COLO829 (cell line): ENCODE results near the gene ZNF414.

ENCODE experiments used
- DNase-seq: peaks from one replicate; pipeline ENCODE4 v3.0.0; 2012; ENCODE audit warnings: low spot score

The ZNF414 gene

GRCh38 chr19:8490395-8490760 is 23.6 kb downstream of the ZNF414 start:
- no peak for DNase-seq

DNA sequence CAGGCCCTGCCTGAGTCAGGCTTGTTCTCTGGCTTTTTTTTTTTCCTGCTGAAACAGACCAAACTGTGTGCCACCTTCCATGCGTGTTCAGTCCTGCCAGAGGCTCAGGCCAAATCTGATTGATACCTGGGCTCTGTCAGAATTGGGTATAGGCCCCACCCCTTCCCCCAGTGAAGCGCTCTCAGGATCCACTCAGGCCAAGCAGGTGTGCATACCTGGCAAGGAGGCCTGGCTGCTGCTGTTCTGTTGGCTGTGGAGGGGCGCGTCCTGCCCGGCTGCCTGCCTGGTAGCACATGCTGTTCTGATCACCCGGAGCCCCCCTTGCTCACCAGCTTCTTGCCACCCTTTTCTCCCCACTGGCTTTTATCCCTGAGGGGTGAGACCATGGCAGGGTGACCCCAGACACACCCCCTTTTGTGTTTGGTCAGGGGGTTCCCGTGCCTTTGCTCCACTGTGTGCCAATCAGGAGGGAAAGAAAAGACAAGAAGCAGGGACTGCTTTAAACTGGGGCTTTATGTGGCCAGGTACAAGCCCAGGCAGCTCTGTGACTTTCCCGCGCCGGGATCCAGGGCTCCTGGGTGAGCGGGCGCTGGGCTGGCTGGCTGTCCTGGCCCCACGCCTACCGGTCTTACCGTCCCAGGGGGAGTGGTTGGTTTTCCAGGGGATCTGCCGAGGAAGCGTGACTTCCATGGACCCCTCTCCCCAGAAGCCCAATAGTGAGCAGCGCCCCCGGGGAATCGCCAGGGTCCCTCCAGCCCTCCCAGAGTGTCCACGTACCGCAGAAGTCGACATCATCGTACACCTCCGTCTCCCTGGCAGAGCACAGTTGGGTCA is 24.2 kb downstream of the ZNF414 start:
- DNase-seq, result no peak

- DNase-seq, result no peak
Observed at GRCh38 chr19:8488365-8488764, 25.6 kb downstream of the ZNF414 start.

DNA sequence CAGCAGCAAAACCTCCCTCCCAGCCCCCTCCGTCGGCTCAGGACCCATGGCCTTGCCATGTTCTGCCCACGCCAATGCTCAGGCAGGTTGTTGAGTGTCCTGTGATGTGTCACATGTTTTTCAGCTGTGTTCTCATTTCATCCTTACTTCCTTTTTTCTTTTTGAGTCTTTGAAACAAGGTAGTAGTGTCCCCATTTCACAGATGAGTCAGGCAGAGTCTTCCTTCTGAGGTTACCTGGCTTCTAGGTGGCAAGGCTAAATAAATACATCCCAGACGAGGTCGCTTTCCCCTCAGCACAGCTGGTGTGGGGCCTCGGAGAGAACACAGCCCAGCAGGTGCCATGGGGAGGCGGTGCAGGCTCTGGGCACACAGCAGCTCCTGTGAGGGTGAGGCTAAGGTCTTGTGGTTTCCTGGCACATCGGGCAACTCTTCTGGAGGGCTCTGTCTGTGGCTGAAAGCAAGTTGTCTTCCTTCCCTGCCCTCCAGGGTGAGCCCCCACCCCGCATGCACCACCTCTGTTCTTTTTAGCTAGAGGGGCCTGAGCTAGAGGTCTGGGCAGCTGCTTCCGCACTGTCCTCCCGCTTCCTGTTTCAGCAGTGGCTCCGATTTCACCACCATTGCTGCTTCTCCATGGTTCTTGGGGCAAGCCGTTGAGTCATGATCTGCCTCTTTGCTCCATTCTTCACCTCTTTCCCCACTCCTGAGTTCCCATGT is 26.7 kb downstream of the ZNF414 start:
- DNase-seq, result no peak

GRCh38 chr19:8486661-8487136 is 27.3 kb downstream of the ZNF414 start:
- no peak for DNase-seq

DNA sequence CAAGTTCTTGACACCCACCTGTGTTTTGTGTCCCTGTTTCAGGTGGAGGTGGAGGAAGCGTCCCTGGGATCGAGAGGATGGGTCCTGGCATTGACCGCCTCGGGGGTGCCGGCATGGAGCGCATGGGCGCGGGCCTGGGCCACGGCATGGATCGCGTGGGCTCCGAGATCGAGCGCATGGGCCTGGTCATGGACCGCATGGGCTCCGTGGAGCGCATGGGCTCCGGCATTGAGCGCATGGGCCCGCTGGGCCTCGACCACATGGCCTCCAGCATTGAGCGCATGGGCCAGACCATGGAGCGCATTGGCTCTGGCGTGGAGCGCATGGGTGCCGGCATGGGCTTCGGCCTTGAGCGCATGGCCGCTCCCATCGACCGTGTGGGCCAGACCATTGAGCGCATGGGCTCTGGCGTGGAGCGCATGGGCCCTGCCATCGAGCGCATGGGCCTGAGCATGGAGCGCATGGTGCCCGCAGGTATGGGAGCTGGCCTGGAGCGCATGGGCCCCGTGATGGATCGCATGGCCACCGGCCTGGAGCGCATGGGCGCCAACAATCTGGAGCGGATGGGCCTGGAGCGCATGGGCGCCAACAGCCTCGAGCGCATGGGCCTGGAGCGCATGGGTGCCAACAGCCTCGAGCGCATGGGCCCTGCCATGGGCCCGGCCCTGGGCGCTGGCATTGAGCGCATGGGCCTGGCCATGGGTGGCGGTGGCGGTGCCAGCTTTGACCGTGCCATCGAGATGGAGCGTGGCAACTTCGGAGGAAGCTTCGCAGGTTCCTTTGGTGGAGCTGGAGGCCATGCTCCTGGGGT is 28.2 kb downstream of the ZNF414 start:
- DNase-seq, result no peak

- DNase-seq, result no peak
Observed at GRCh38 chr19:8484331-8484894, 29.6 kb downstream of the ZNF414 start.

DNA sequence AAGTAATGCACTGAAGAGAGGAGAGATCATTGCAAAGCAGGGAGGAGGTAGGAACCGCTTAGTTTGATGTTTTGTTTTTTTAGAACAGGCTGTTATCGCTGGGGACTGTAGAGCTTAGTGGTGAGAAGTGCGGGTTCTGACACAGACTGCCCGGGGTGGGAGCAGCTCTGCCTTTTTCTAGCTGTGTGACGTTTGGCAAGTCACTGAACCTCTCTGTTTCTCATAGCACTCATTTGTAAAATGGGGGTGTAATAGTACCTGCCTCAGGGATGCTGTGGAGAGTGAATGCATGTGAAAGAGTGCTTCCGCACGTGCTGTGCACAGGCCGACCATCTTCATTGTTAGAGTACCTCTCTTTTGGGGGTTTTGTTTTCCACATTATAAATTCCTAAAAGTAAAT is 30.8 kb downstream of the ZNF414 start:
- no peak for DNase-seq

- no peak for DNase-seq
Observed at GRCh38 chr19:8482696-8483095, 31.3 kb downstream of the ZNF414 start.

DNA sequence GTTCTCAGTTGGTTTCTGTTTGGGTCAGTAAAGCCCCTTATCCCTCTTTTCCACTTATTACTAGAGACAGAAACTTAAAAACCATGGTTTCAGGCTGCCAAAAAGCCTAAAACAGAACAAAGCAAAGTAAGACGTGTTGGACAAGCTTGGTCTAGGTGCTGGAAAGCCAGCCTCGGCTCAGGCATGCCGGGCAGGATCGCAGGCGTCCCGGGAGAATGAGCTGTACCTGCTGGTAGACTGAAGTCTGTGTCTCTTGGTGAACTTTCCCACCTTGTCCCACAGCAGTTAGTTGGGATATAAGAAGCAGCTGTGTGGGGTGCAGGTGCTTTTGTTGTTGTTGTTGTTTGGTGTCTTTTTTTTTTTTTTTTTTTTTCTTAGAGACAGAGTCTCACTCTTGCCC is 32.4 kb downstream of the ZNF414 start:
- no peak for DNase-seq

- DNase-seq, result no peak
Observed at GRCh38 chr19:8481201-8481600, 32.8 kb downstream of the ZNF414 start.

- no peak for DNase-seq
Observed at GRCh38 chr19:8478598-8478997, 35.4 kb downstream of the ZNF414 start.

DNA sequence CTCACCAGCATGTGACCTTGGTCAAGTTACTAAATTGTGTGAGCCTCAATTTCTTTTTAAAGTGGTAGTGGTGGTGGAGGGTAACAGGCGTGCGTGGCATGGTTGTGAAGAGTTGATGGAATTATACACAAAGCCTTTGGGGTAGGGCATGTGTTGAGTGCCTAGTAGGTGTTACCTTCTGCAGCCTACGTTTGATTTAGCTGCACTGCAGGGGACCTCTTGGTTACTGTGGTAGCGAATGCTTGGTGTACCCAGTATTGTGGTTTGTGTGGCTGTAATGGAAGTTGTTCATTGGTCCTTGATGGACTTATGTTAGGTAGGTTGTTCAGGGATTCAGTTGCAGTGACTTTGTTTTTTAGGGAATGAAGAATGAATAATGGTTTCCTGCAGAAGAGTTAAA is 36.1 kb downstream of the ZNF414 start:
- DNase-seq, result no peak

DNA sequence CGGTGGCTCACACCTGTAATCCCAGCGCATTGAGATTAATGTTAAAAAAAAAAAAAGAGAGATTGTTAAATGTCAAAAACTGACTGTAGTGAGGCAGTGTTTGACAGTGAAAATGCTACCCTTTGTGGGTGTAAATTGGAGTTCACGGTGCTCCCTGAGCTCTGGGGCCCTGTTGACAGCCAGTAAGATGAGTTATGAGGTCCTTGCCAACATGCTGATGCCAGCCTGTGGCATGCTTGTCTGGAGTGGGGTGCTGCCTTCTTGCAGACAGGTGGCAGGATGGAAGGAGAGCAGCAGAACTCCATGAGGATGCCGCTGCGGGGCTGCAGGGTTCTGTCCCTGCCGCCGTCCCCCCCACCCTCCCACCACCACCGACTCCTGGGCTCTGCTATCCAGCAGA is 37.4 kb downstream of the ZNF414 start:
- no peak for DNase-seq

GRCh38 chr19:8475005-8475404 is 39.0 kb downstream of the ZNF414 start:
- no peak for DNase-seq

DNA sequence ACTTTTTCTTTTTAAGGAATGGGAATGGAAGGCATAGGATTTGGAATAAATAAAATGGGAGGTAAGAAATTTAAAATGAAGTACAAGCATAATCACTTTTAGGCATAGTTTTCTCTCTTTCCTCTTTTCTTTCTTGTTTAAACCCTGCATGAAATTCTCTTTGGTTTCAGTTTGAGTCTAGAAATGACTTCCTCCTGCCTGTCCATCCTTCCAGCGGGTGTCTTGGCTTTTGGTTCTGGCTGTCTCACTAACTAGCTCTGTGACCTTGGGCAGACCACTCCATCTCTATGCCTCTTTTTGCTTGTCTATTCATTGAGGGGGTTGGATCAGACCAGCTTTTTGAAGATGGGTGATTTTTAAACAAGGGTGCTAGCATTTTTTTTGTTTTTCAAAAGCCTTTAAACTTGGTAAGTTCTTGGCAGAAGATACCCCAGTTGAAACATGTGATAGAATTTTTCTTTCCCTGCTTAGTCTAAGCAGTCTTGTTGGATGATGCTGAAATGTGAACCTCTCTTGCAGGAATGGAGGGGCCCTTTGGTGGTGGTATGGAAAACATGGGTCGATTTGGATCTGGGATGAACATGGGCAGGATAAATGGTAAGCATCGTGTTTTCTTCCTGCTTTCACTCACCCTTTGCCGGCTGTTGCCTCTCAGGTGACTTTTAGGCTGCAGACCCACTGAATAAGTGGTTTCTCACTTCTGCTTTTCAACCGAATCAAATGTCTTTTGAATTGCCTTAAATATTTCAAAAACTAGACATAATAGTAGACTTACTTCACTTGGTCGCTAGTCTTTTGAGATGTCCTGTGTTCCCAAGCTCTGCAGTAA is 40.1 kb downstream of the ZNF414 start:
- DNase-seq, result no peak

- DNase-seq, result no peak
Observed at GRCh38 chr19:8469613-8470368, 44.2 kb downstream of the ZNF414 start.

DNA sequence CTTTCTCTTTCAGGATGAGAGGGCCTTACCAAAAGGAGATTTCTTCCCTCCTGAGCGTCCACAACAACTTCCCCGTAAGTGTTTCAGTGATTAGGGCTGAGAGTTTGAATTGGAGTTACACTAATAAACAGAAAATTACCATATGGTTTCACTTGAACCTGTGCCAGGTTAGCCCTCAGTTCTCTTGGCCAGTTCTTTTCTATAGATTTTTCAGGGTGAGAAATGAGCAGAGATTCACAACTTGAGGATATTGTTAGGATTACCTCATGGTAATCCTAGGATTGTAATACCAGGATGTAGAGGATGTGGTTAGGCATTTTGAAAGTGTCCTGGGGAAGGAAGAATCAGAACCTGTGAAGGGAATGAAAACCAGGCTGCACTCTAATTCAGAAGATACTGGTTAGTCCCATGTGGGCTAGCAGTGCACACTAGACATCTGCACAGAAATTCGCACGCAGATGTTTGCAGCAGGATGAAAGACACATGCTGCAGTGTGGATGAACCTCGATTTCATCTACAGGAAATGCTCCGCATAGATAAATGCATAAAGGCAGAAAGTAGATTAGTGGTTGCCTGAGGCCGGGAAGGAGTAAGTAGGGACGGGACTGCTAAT is 45.1 kb downstream of the ZNF414 start:
- DNase-seq, result no peak

DNA sequence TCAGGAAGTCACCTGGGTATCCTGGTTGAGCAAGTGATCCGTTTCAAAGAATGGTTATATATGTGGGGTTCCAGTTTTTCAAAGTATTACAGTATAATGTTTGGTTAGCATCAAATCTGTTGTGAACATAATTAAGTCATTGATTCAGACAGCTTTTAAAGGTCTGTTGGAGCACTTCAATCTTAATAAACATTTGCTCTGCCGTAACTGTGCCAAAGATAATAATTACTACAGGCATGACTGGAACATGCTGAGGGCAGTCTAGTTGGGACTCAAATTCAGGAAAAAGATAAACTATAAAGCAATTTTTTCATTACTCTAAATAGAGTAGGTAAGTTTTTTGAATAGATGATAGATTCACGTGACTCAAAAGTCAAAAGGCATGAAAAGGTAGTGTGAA is 45.8 kb downstream of the ZNF414 start:
- no peak for DNase-seq

DNA sequence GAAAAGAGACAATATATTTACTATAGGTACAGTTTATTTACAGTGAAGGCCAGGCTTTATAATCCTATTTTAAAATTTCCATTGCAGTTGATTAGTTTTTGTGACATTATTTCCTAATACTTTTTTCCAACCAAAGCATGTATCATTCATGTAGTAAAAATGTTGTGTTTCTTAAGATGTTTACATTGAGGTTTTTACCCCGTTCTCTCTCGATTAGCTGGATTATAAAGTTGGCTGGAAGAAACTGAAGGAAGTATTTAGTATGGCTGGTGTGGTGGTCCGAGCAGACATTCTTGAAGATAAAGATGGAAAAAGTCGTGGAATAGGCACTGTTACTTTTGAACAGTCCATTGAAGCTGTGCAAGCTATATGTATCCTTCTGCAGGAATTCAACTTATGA is 47.9 kb downstream of the ZNF414 start:
- no peak for DNase-seq
